Lower lobe of right lung (tissue), 2 donors: ENCODE data around the gene RGS10. TPM values are rescaled to one million over a fixed set of nuclear protein-coding genes. Genes with fewer than 3 reads are reported as not detected.
"Not testable (repeated sequence)": the region's sequence is repeated elsewhere in the genome, so short reads cannot be mapped to it uniquely, and the experiment has no call there.

Source experiments
- ATAC-seq, 2 donors: fragments of 200-7000 bp; cut with Tn5 transposase; one replicate each; pipeline ENCODE4 v1.9.1; 2020 to 2022; ENCODE audit warnings: mild to moderate bottlenecking in 2 of 2, moderate library complexity in 2 of 2
- DNase-seq: peaks from one replicate; pipeline ENCODE4 v3.0.0-alpha.2; 2020
- H3K27ac ChIP-seq: fragments of 200-600 bp; one replicate; pipeline ENCODE4 v1.8.0; 2022
- H3K27me3 ChIP-seq: fragments of 200-600 bp; one replicate; pipeline ENCODE4 v1.8.0; 2022; ENCODE audit warnings: low read depth
- H3K36me3 ChIP-seq: fragments of 200-600 bp; one replicate; pipeline ENCODE4 v1.8.0; 2022; ENCODE audit warnings: mild to moderate bottlenecking
- H3K4me1 ChIP-seq: fragments of 200-600 bp; one replicate; pipeline ENCODE4 v1.8.0; 2022
- H3K4me3 ChIP-seq: fragments of 200-600 bp; one replicate; pipeline ENCODE4 v1.8.0; 2022; ENCODE audit warnings: mild to moderate bottlenecking
- H3K9me3 ChIP-seq: fragments of 200-600 bp; one replicate; pipeline ENCODE4 v1.8.0; 2022
- intact Hi-C: fragments of 100-400 bp; cut with DNase I; formaldehyde crosslinking; loops from one replicate; pipeline ENCODE4 v1.11.0; 2022
- total RNA-seq: library from RNA; stranded (reverse); fragmentation: NEBNext Ultra II Directional; extraction: Animal tissue kit (Norgen Biotek cat#: 25700); gene quantifications from one replicate; pipeline ENCODE4 v1.2.1, GENCODE V29; 2021
- TF ChIP-seq, protein P1 (sequence below): fragments of 200-600 bp; IDR thresholded peaks from one replicate; pipeline ENCODE4 v1.8.0; 2022; ENCODE audit warnings: antibody characterized with exemption, mild to moderate bottlenecking
- donor health status: DM: no; HTN: yes; CAD: no; lungs with severe emphysema.

The RGS10 gene
- total RNA-seq, 1 donor from 2014 or later: 47.3 TPM

DNA sequence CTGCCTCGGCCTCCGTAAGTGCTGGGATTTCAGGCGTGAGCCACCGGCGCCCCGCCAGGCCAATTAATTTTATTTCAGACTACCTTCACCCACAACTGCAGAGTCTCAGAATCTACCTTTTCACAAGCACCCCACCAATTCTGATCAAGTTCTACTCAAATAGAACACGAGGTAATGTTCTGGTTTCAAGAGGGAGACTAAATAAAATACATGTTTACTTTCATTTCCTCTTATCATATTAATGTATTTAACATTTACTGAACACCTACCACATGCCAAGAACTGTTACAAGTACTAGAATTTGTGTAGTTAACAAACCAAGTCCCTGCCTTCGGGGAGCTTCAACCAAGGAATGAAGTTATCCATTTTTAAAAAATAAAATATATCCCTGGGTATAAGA is 25.5 kb upstream of the RGS10 start:
- peaks cover 14% of the 10 kb centered on the region for H3K36me3 ChIP-seq
- intact Hi-C loops: no loop called here
- H3K9me3 ChIP-seq: no peaks in the 10 kb centered on the region
- ATAC-seq (no peak), DNase-seq (no peak)
- H3K27me3 ChIP-seq: no peaks in the 10 kb centered on the region
- no peaks in the 10 kb centered on the region for H3K4me1 ChIP-seq
- no peak overlapping the region for H3K4me3 ChIP-seq
- no peak overlapping the region for H3K27ac ChIP-seq
- TF ChIP-seq, protein P1, sequence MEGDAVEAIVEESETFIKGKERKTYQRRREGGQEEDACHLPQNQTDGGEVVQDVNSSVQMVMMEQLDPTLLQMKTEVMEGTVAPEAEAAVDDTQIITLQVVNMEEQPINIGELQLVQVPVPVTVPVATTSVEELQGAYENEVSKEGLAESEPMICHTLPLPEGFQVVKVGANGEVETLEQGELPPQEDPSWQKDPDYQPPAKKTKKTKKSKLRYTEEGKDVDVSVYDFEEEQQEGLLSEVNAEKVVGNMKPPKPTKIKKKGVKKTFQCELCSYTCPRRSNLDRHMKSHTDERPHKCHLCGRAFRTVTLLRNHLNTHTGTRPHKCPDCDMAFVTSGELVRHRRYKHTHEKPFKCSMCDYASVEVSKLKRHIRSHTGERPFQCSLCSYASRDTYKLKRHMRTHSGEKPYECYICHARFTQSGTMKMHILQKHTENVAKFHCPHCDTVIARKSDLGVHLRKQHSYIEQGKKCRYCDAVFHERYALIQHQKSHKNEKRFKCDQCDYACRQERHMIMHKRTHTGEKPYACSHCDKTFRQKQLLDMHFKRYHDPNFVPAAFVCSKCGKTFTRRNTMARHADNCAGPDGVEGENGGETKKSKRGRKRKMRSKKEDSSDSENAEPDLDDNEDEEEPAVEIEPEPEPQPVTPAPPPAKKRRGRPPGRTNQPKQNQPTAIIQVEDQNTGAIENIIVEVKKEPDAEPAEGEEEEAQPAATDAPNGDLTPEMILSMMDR: no peak

DNA sequence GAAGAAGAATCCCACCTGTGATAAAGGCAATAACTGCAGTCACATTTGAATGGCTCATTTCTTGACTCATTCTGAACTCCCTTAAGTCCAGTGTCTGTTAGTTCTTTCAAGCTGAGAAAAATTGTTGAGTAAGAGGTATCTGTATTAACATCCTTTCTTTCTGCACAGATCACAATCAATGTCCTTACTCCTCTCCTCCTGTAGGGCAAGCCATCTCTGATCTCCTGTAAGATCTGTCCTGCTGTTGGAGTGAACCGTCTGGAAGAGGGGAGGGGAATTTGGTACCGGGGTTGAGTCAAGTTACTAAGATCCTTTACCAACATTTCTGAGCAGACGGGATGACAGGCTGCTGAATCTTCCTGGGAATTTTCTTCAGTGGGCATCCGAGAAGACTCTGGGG is 19.6 kb upstream of the RGS10 start:
- Histone ChIP-seq H3K27ac (no peak overlapping the region), H3K4me3 (no peak overlapping the region), H3K4me1 (no peaks in the 10 kb centered on the region), H3K9me3 (no peaks in the 10 kb centered on the region), H3K27me3 (no peaks in the 10 kb centered on the region), H3K36me3 (no peaks in the 10 kb centered on the region)
- intact Hi-C loops: no loop called here
- TF ChIP-seq, protein P1: no peak
- ATAC-seq: no peak
- DNase-seq: no peak

DNA sequence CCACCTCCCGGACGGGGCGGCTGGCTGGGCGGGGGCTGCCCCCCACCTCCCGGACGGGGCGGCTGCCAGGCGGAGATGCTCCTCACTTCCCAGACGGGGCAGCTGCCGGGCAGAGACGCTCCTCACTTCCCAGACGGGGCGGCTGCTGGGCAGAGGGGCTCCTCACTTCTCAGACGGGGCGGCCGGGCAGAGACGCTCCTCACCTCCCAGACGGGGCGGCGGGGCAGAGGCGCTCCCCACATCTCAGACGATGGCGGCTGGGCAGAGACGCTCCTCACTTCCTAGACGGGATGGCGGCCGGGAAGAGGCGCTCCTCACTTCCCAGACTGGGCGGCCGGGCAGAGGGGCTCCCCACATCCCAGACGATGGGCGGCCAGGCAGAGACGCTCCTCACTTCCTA is 17.0 kb upstream of the RGS10 start:
- H3K27me3 ChIP-seq, intact Hi-C loops, H3K4me3 ChIP-seq, H3K36me3 ChIP-seq, DNase-seq, H3K9me3 ChIP-seq, ATAC-seq, H3K27ac ChIP-seq, H3K4me1 ChIP-seq: not testable (repeated sequence)

DNA sequence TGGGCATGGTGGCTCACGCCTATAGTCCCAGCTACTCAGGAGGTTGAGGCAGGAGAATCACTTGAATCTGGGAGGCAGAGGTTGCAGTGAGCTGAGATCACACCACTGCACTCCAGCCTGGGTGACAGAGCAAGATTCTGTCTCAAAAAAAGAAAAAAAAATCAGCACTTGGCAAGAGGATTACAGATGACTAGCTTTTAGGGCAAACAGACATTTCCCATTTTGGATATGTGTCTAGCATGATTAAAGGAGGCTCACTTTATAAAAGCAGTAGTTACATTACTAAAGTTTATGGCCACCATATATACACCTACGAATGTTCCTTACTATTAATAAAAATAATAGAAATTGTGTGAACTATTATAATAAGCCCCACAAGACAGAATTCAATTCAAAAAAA is 13.6 kb upstream of the RGS10 start:
- intact Hi-C loops, ATAC-seq, H3K4me3 ChIP-seq, H3K4me1 ChIP-seq, DNase-seq, H3K27me3 ChIP-seq, H3K9me3 ChIP-seq, H3K27ac ChIP-seq, H3K36me3 ChIP-seq: not testable (repeated sequence)

DNA sequence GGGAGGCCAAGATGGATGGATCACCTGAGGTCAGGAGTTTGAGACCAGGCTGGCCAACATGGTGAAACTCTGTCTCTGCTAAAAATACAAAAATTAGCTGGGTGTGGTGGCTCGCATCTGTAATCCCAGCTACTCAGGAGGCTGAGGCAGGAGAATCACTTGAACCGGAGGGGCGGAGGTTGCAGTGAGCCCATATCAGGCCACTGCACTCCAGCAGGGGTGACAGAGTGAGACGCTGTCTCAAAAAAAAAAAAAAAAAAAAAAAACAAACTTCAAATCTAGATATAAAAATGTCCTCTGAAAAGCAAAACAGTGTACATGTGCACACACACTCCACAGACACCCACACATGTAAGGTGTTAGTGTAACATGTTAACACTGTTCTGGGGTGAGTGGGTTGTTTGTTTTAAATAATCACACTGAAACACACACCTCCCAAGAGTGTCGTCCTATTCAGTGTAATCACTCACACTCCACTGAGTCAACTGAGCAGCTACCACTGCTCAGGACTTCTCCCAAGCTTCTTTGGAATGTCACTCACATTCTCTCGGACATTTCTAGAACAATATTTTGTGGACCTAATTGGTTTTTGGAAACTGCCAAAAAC is 12.8 kb upstream of the RGS10 start:
- ATAC-seq (no peak), DNase-seq (no peak)
- Histone ChIP-seq H3K4me1 (no peaks in the 10 kb centered on the region), H3K27ac (no peak overlapping the region), H3K4me3 (no peak overlapping the region), H3K36me3 (no peaks in the 10 kb centered on the region), H3K27me3 (no peaks in the 10 kb centered on the region), H3K9me3 (no peaks in the 10 kb centered on the region)
- TF ChIP-seq, protein P1: no peak
- intact Hi-C loops: no loop called here

DNA sequence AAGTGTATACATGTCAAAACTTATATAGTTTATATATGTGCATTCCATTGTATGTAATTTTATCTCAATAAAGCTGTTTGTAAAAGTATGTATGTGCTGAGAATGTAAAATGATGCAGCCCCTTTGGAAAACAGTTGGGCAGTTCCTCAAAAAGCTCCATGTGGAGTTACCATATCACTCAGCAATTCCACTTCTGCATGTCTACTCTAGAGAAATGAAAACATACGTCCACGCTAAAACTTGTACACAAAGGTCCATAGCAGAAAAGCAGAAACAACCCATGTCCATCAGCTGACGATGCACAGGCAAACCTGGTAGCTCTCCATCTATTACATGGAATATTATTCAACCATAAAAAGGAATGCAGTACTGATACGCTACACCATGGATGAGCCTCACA is 8.3 kb upstream of the RGS10 start:
- H3K27ac ChIP-seq: no peak overlapping the region
- H3K4me1 ChIP-seq: no peaks in the 10 kb centered on the region
- intact Hi-C loops: no loop called here
- no peaks in the 10 kb centered on the region for H3K36me3 ChIP-seq
- ATAC-seq (no peak), DNase-seq (no peak)
- H3K27me3 ChIP-seq: no peaks in the 10 kb centered on the region
- H3K4me3 ChIP-seq: no peak overlapping the region
- TF ChIP-seq, protein P1: no peak
- H3K9me3 ChIP-seq: no peaks in the 10 kb centered on the region
